ENCODE data around the gene BEND7.
"Not testable (repeated sequence)": the region's sequence is repeated elsewhere in the genome, so short reads cannot be mapped to it uniquely, and the experiment has no call there.

Gene BEND7

GRCh38 chr10:13416760-13417159 is 112.1 kb downstream of the BEND7 start:
- no peak for DNase-seq

DNA sequence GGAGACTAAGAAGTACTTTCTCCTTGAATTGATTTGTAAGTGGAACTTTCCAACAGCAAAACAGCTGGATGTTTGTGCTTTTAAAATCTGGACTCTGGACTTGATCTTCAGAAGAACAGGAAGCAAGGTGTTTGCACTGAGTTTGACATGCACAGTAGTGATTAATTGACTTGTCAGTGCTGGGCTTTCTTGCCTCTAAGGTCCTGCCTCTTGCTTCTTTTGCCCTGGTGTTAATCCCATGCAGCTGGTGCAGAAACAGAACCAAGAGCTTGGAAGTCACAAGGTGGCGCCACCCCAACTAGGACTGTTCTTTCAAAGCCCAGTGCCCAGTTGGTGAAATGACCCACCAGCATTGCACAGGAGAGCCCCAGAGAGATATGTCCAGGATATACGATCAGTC is 114.0 kb downstream of the BEND7 start:
- no peak for DNase-seq

- no peak for DNase-seq
Measured at GRCh38 chr10:13414137-13414536, 114.7 kb downstream of the BEND7 start.

- no peak for DNase-seq
Measured at GRCh38 chr10:13412894-13413293, 115.9 kb downstream of the BEND7 start.

GRCh38 chr10:13404791-13405190 is 124.0 kb downstream of the BEND7 start:
- no peak for DNase-seq

DNA sequence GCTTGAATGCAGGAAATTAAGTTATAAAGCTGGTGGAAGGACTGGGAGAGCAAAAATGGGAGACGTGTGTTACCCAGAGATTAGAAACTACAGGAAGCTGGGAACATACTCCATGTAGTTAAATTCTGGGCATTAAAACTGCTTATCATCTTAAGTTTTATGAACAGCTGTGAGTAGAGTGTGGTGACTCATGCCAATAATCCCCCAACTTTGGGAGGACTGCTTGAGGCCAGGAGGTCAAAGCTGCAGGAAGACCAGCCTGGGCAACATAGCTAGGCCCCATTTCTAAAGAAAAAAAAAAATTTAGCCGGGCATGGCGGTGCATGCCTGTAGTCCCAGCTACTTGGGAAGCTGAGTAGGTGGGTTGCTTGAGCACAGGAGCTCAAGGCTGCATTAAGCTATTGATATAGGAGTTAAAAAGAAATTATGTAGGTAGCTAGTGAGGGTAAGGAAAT is 124.5 kb downstream of the BEND7 start:
- DNase-seq, result no peak

- not testable (repeated sequence) for DNase-seq
Measured at GRCh38 chr10:13403426-13403825, 125.4 kb downstream of the BEND7 start.

- DNase-seq, result no peak
Measured at GRCh38 chr10:13402021-13402420, 126.8 kb downstream of the BEND7 start.

GRCh38 chr10:13401142-13401541 is 127.7 kb downstream of the BEND7 start:
- DNase-seq, result no peak

- DNase-seq, result no peak
Measured at GRCh38 chr10:13400196-13400965, 128.4 kb downstream of the BEND7 start.

GRCh38 chr10:13399752-13400151 is 129.1 kb downstream of the BEND7 start:
- no peak for DNase-seq

DNA sequence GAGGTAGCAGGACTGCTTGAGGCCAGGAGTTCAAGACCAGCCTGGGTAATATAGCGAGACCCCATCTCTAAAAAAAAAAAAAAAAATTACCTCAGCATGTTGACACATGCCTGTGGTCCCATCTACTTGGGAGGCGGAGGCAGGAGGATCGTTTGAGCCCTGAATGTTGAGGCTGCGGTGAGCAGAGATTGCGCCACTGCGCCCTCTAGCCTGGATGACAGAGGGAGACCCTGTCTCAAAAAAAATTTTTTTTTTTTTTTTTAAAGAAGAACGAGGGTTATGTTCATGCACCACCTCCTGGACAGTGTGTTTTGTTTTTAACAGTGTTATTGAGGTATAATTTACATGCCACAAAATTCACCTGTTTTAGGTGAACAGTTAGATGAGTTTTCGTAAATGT is 129.6 kb downstream of the BEND7 start:
- no peak for DNase-seq

GRCh38 chr10:13397052-13397451 is 131.8 kb downstream of the BEND7 start:
- no peak for DNase-seq

- no peak for DNase-seq
Measured at GRCh38 chr10:13396369-13396768, 132.4 kb downstream of the BEND7 start.

GRCh38 chr10:13395540-13395939 is 133.3 kb downstream of the BEND7 start:
- no peak for DNase-seq

GRCh38 chr10:13393640-13394039 is 135.2 kb downstream of the BEND7 start:
- DNase-seq, result no peak

GRCh38 chr10:13392701-13393100 is 136.1 kb downstream of the BEND7 start:
- DNase-seq, result no peak
